HepG2 (cell line): ENCODE results near the gene HYCC2. TPM values are rescaled to one million over a fixed set of nuclear protein-coding genes. Genes with fewer than 3 reads are reported as not detected.

ENCODE experiments used
- AKAP8 ChIP-seq: sonication (generic); formaldehyde crosslinking; IDR thresholded peaks from 2 replicates; pipeline ENCODE4 v1.5.1; 2020; ENCODE audit warnings: mild to moderate bottlenecking, missing genetic modification reagents
- CEBPG ChIP-seq: IDR thresholded peaks from 2 replicates; pipeline ENCODE4 v1.6.1; 2016
- EP300 ChIP-seq, 3 experiments: sonication (generic) in 1 of 3; formaldehyde crosslinking in 1 of 3; IDR thresholded peaks; 2 replicates each; pipeline versions ENCODE4 v1.5.1 to v1.6.1; 2011 to 2020; ENCODE audit warnings: low read depth in 2 of 3, low read length in 2 of 3, borderline replicate concordance in 1 of 3, improper control_type of control experiment in 1 of 3, mild to moderate bottlenecking in 1 of 3, missing genetic modification reagents in 1 of 3, moderate library complexity in 1 of 3
- MZF1 ChIP-seq: sonication (generic); formaldehyde crosslinking; IDR thresholded peaks from 2 replicates; pipeline ENCODE4 v1.8.1; 2023; ENCODE audit warnings: mild to moderate bottlenecking, missing genetic modification reagents, borderline replicate concordance
- NR2F6 ChIP-seq, 2 experiments: IDR thresholded peaks; 2 replicates each; pipeline ENCODE4 v1.6.1; 2016; ENCODE audit warnings: antibody characterized with exemption in 1 of 2, mild to moderate bottlenecking in 1 of 2
- RAD21 ChIP-seq: fragments of 450-650 bp; formaldehyde crosslinking; IDR thresholded peaks from 2 replicates; pipeline ENCODE4 v1.5.0; 2020; ENCODE audit warnings: mild to moderate bottlenecking
- RBAK ChIP-seq: sonication (generic); formaldehyde crosslinking; IDR thresholded peaks from 2 replicates; pipeline ENCODE4 v1.5.1; 2020; ENCODE audit warnings: mild to moderate bottlenecking, missing genetic modification reagents
- SALL2 ChIP-seq: sonication (generic); formaldehyde crosslinking; IDR thresholded peaks from 2 replicates; pipeline ENCODE4 v1.8.1; 2023; ENCODE audit warnings: mild to moderate bottlenecking, missing genetic modification reagents, inconsistent platforms
- SETDB1 ChIP-seq: sonication (generic); formaldehyde crosslinking; IDR thresholded peaks from 2 replicates; pipeline ENCODE4 v1.5.1; 2020; ENCODE audit warnings: missing genetic modification reagents, mild to moderate bottlenecking, borderline replicate concordance
- SIX1 ChIP-seq: sonication (generic); formaldehyde crosslinking; IDR thresholded peaks from 2 replicates; pipeline ENCODE4 v1.4.0; 2020; ENCODE audit warnings: missing genetic modification reagents, borderline replicate concordance
- SPEN ChIP-seq: sonication (generic); formaldehyde crosslinking; IDR thresholded peaks from 2 replicates; pipeline ENCODE4 v1.5.1; 2020; ENCODE audit warnings: low read depth, mild to moderate bottlenecking, missing genetic modification reagents
- TFDP2 ChIP-seq: sonication (generic); formaldehyde crosslinking; IDR thresholded peaks from 2 replicates; pipeline ENCODE4 v1.4.0; 2020; ENCODE audit warnings: missing genetic modification reagents
- TOE1 ChIP-seq: sonication (generic); formaldehyde crosslinking; IDR thresholded peaks from 2 replicates; pipeline ENCODE4 v1.4.0; 2020; ENCODE audit warnings: mild to moderate bottlenecking, missing genetic modification reagents
- ZBTB3 ChIP-seq: sonication (generic); formaldehyde crosslinking; IDR thresholded peaks from 2 replicates; pipeline ENCODE4 v1.4.0; 2020; ENCODE audit warnings: low read depth, mild to moderate bottlenecking, moderate library complexity, missing genetic modification reagents, borderline replicate concordance
- ZFP36L2 ChIP-seq: sonication (generic); formaldehyde crosslinking; IDR thresholded peaks from 2 replicates; pipeline ENCODE4 v1.4.0; 2020; ENCODE audit warnings: missing genetic modification reagents
- ZNF317 ChIP-seq: sonication (generic); formaldehyde crosslinking; IDR thresholded peaks from 2 replicates; pipeline ENCODE4 v1.5.0; 2020; ENCODE audit warnings: mild to moderate bottlenecking, missing genetic modification reagents
- ZNF431 ChIP-seq: sonication (generic); formaldehyde crosslinking; IDR thresholded peaks from 2 replicates; pipeline ENCODE4 v1.9.0; 2022; ENCODE audit warnings: missing genetic modification reagents, low read depth, mild to moderate bottlenecking, borderline replicate concordance
- ZNF569 ChIP-seq: sonication (generic); formaldehyde crosslinking; IDR thresholded peaks from 2 replicates; pipeline ENCODE4 v1.5.0; 2020; ENCODE audit warnings: mild to moderate bottlenecking, missing genetic modification reagents, moderate library complexity, borderline replicate concordance
- ZNF644 ChIP-seq: IDR thresholded peaks from 2 replicates; pipeline ENCODE4 v1.6.1; 2016; ENCODE audit warnings: low read depth
- ZNF678 ChIP-seq: sonication (generic); formaldehyde crosslinking; IDR thresholded peaks from 2 replicates; pipeline ENCODE4 v1.4.0; 2020; ENCODE audit warnings: mild to moderate bottlenecking, missing genetic modification reagents
- ZNF781 ChIP-seq: sonication (generic); formaldehyde crosslinking; IDR thresholded peaks from 2 replicates; pipeline ENCODE4 v1.5.1; 2020; ENCODE audit warnings: borderline replicate concordance, mild to moderate bottlenecking, missing genetic modification reagents; ENCODE audit errors: not compliant biosample characterization
- polyA plus RNA-seq, 8 experiments: library from polyadenylated mRNA; depleted of rRNA in 3 of 8; stranded (reverse) in 7 of 8; unstranded in 1 of 8; fragments of >200 nt; fragmentation: Illumina TruSeq in 4 of 8; extraction: Trizol in 4 of 8; gene quantifications; 2 replicates each; pipeline versions ENCODE4 v1.2.1 to v1.2.3, GENCODE V29; 2011 to 2016; ENCODE audit warnings: low read depth in 4 of 8, missing spikeins in 1 of 8, mixed read lengths in 1 of 8; ENCODE audit not compliant: insufficient read depth in 1 of 8
- total RNA-seq, 5 experiments: library from RNA; depleted of rRNA; stranded (reverse); fragments of >200 nt; fragmentation: Illumina TruSeq; extraction: Trizol; gene quantifications; 2 replicates each; pipeline ENCODE4 v1.2.3, GENCODE V29; 2016; ENCODE audit warnings: low read depth in 1 of 5
- TF ChIP-seq, protein P1 (sequence below): sonication (generic); formaldehyde crosslinking; IDR thresholded peaks from 2 replicates; pipeline ENCODE4 v1.8.0; 2022; ENCODE audit warnings: missing genetic modification reagents, mild to moderate bottlenecking, inconsistent platforms, borderline replicate concordance
- TF ChIP-seq, protein P2 (sequence below): sonication (generic); formaldehyde crosslinking; IDR thresholded peaks from 2 replicates; pipeline ENCODE4 v1.8.0; 2022; ENCODE audit warnings: mild to moderate bottlenecking, missing genetic modification reagents, borderline replicate concordance
- TF ChIP-seq, protein P3 (sequence below): IDR thresholded peaks from 2 replicates; pipeline ENCODE4 v1.6.1; 2016

The HYCC2 gene
- total and polyA plus RNA-seq, 2 of the 13 experiments (the other 11 are each of a cell fraction or from before 2014, with no cell fraction given), result 4.7 to 13.9 TPM

GRCh38 chr2:201116115-201116958 lies 44.9 kb upstream of the HYCC2 start, which contains the start of gene CFLAR (continued):
- TF ChIP-seq TFDP2 (CRISPR knock-in tag), result peak; percentile 33; the same call in 1 of the 2 replicates
- no peak for TF ChIP-seq MZF1 (CRISPR knock-in tag)
- TF ChIP-seq ZNF678 (CRISPR knock-in tag), result peak; percentile 76
- TF ChIP-seq AKAP8 (CRISPR knock-in tag), result no peak; the same call in 1 of the 2 replicates
- peak; percentile 92; the same call in 1 of the 2 replicates for TF ChIP-seq ZNF431 (CRISPR knock-in tag)
- no peak for TF ChIP-seq ZNF781 (CRISPR knock-in tag)
- TF ChIP-seq, protein P1, sequence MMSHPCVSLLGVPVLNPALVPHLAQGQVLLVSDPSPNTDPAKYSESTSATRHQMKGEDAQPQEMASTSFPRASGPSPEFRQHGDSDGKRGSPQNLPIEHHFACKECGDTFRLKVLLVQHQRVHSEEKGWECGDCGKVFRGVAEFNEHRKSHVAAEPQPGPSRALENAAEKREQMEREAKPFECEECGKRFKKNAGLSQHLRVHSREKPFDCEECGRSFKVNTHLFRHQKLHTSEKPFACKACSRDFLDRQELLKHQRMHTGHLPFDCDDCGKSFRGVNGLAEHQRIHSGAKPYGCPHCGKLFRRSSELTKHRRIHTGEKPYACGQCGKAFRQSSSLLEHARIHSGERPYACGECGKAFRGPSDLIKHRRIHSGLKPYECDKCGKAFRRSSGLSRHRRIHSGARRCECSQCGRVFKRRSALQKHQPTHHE (CRISPR knock-in tag), result peak; percentile 83
- no peak for TF ChIP-seq SETDB1 (CRISPR knock-in tag)
- TF ChIP-seq ZNF569 (CRISPR knock-in tag), result peak; percentile 97
- TF ChIP-seq, protein P2, sequence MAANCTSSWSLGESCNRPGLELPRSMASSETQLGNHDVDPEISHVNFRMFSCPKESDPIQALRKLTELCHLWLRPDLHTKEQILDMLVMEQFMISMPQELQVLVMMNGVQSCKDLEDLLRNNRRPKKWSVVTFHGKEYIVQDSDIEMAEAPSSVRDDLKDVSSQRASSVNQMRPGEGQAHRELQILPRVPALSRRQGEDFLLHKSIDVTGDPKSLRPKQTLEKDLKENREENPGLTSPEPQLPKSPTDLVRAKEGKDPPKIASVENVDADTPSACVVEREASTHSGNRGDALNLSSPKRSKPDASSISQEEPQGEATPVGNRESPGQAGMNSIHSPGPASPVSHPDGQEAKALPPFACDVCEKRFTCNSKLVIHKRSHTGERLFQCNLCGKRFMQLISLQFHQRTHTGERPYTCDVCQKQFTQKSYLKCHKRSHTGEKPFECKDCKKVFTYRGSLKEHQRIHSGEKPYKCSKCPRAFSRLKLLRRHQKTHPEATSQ (CRISPR knock-in tag), result peak; percentile 72; the same call in 1 of the 2 replicates
- peak; percentile 81 for TF ChIP-seq RBAK (CRISPR knock-in tag)
- TF ChIP-seq ZNF317, result 0 out of 2 replicates have a peak, but pooled peaks have one; percentile 76
- peak; percentile 68; the same call in 1 of the 2 replicates for TF ChIP-seq SALL2 (CRISPR knock-in tag)
- no peak; the same call in 1 of the 2 replicates for TF ChIP-seq TOE1 (CRISPR knock-in tag)
- no peak for TF ChIP-seq ZNF644 (CRISPR knock-in tag)
- peak in 1 of 2 experiments; percentile 37; a peak in 1 of 4 replicates for TF ChIP-seq EP300 (IDR thresholded peaks at IDR 0.05; ENCODE audit: low read depth in 2 of 2, low read length in 2 of 2)
- TF ChIP-seq EP300 (CRISPR knock-in tag; IDR thresholded peaks at IDR 0.05; ENCODE audit: borderline replicate concordance), result peak; percentile 51; the same call in 1 of the 2 replicates
- TF ChIP-seq SPEN, result peak; percentile 19
- TF ChIP-seq SIX1 (CRISPR knock-in tag), result no peak
- peak; percentile 55; the same call in 1 of the 2 replicates for TF ChIP-seq ZFP36L2 (CRISPR knock-in tag)
- no peak for TF ChIP-seq CEBPG (CRISPR knock-in tag)
- TF ChIP-seq ZBTB3 (CRISPR knock-in tag), result peak; percentile 44; the same call in 1 of the 2 replicates
- no peak; the same call in none of the 2 replicates for TF ChIP-seq RAD21
- no peak; the same call in 1 of the 2 replicates for TF ChIP-seq NR2F6 (IDR thresholded peaks at IDR 0.05)
- TF ChIP-seq NR2F6 (CRISPR knock-in tag; IDR thresholded peaks at IDR 0.05), result peak; percentile 67
- TF ChIP-seq, protein P3, sequence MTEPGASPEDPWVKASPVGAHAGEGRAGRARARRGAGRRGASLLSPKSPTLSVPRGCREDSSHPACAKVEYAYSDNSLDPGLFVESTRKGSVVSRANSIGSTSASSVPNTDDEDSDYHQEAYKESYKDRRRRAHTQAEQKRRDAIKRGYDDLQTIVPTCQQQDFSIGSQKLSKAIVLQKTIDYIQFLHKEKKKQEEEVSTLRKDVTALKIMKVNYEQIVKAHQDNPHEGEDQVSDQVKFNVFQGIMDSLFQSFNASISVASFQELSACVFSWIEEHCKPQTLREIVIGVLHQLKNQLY (CRISPR knock-in tag), result 0 out of 2 replicates have a peak, but pooled peaks have one; percentile 3
